Measurements from ENCODE around the gene KIF1C. TPM values are rescaled to one million over a fixed set of nuclear protein-coding genes. Genes with fewer than 3 reads are reported as not detected.

Gene KIF1C
- total RNA-seq, 1 donor from 2014 or later, result 234 TPM

GRCh38 chr17:4969047-4969550 lies 28.7 kb upstream of the KIF1C start:
- no peak for DNase-seq (ENCODE audit: low spot score)

DNA sequence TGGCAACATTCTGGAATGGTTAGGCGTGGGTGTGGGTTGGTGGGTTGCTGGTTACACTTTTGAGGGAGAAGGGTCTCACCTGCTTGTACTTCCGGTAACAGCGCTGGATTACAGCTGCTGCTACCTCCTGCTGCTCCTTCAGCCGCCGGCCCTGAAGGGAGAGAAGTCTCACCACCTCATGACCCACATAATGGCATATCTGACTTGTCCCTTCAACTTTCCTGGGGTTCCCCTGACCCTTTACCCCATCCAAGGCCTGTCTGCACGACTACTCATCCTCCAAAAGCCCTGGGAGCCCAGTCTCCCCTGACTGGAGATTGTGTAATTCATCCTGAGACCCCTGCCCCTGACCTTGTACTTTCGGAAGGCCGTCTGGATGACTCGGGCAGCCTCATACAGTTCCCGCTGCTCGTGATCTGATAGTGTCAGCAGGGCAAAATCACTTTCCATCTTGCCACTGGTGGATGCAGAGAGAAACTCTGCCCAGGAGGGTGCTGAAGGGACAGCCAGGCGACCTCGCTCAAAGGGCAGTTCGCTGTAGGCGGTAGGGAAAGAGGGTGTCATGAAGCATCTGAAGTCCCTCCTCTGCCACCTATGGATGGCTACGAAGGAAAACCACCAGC lies 28.1 kb upstream of the KIF1C start:
- DNase-seq (ENCODE audit: low spot score), result no peak

DNA sequence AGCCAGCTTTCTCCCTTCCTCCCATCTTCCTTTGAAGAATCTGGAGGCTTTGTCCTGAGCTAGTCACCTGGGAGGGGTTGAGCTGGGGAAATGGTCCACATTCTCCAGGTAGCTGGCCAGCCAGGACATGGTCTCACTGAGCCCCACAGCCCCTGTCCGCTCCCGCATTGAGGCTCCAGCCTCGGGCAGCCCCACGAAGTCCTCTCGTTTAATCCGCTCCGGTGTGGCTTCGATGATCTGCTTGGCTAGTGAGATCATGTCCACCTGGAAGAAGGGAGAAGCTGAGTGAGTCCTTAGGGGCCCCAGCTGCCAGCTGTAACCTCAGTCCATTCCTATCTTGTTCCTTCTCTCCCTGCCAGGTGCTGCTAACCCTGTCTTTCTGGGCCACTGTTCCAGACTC lies 27.5 kb upstream of the KIF1C start:
- DNase-seq (ENCODE audit: low spot score), result no peak

DNA sequence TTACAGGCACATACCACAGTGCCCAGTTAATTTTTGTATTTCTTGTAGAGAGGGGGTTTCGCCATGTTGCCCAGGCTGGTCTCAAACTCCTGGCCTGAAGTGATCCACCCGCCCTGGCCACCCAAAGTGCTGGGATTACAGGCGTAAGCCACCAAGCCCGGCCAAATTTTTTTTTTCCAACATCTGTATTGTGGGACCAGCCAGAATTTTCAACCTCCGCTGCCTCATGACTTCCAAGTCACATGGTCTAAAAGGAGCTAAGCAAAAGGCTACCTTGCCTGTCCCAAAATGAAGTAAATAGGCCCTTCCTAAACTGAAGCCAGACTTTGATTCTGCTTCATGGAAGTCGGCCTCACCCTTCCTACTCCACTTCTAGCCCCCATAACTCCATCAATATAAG lies 25.9 kb upstream of the KIF1C start:
- no peak for DNase-seq (ENCODE audit: low spot score)

GRCh38 chr17:4972322-4972721 lies 25.4 kb upstream of the KIF1C start:
- DNase-seq (ENCODE audit: low spot score), result no peak

GRCh38 chr17:4972752-4973151 lies 25.0 kb upstream of the KIF1C start:
- no peak for DNase-seq (ENCODE audit: low spot score)

DNA sequence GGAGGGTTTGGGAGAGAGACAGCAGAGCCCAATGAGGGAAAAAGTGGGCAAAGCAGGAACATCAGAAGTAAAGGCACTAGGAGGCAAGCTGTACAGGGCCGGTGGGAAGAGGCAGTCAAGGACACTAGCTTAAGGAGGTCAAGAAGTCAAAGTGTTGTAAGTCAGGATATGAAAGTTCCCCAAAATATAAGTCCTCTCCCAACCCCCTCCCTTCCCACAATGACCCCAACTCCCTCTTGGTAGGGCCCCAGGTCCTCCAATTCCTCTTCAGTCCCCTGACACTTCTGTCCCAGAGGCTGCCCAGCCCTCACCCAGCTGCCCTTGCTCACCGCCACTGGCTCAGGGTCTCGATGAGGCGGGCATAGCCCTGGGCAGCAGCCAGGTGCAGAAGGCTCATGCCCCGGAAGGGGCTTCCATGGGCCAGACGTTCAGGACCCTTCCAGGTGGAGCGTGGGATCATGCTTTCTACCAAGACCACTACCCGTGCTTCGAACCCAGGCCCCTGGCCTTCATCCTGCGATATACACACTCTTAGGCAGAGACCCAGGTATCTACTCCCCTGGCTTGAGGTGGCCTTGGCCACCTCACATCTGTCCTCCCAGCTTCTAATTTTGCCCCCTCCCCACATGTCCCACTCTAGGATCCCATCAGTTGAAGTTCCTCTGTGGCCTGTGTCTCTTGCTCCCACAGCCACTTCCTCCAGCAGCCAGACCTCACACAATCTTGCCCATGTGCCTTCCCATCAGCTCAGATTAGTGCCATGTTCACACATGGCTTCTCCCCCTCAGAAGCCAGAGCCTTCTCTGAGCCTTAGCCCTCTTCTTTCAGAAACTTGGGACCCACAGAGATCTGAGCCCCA lies 24.3 kb upstream of the KIF1C start:
- no peak for DNase-seq (ENCODE audit: low spot score)

GRCh38 chr17:4974115-4974670 lies 23.6 kb upstream of the KIF1C start:
- no peak for DNase-seq (ENCODE audit: low spot score)

DNA sequence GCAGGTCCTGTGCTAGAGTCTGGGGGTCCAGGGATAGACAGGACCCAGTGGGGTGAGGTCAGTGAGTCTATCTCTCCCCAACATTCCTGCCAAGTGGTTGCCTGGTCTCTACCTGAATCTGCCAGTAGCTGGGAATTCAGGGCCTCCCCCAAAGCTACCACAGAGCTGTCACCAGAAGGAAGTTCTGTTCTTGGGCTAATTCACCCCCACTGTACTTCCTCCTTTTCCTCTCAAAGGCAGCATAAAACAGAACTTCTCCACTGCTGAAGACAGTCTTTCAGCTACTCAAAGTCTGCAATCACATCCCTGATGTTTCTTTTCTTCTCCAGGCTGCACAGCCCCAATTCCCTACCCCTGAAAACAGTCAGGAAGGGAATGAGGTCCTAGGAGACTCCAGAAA lies 19.0 kb upstream of the KIF1C start:
- DNase-seq (ENCODE audit: low spot score), result no peak

GRCh38 chr17:4980644-4981216 lies 17.0 kb upstream of the KIF1C start:
- no peak for DNase-seq (ENCODE audit: low spot score)

GRCh38 chr17:4982305-4982704 lies 15.4 kb upstream of the KIF1C start:
- DNase-seq (ENCODE audit: low spot score), result no peak

DNA sequence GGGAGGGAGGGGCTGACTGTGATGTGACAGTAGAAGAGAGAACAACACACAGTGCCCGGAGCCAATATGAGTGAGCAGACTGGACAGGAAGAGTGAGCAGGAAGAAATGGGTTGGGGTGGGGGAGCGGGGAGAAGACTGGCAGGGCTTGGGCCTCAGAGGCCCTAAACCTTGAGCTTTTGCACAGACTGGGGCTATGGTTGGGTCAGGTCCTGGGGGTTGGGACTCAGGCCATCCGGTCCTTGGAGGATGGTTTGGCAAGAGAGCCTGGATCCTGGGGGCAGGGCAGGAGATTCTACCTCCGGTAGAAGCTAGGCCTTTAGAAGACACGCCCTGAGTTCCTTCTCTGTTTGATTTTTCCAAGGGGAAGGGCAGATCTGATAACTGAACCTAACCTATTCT lies 11.3 kb upstream of the KIF1C start:
- no peak for DNase-seq (ENCODE audit: low spot score)

GRCh38 chr17:4986951-4987766 lies 10.6 kb upstream of the KIF1C start, which contains the start of gene CAMTA2:
CAMTA2 (minus strand) TSS chr17:4987675; CDS start chr17:4986222, 1,453 bp downstream.
- peak; percentile 81 for DNase-seq (ENCODE audit: low spot score)

- DNase-seq (ENCODE audit: low spot score), result no peak
Observed at GRCh38 chr17:4987767-4988567, 9.8 kb upstream of the KIF1C start.

DNA sequence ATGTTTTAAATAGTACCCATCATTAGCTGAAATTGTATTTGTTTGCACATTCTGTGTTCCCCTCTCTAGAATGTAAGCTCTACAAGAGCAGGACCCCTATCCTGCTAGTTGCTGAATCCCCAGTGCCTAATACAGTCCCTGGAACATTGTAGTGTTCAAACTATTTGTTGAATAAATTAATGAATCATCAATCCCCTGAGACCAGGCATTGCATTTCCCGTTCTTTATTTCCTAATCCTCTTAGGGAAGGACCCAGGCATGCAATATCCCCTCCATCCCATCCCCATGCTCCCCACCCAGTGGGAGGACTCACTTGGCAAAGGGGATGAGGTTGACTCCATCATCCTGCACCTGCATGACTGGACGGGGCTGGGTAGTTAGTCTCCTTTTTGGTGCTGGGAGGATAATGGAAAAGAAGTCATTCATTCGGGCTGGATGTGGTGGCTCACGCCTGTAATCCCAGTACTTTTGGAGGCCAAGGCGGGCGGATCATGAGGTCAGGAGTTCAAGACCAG lies 3.6 kb upstream of the KIF1C start:
- DNase-seq (ENCODE audit: low spot score), result no peak

DNA sequence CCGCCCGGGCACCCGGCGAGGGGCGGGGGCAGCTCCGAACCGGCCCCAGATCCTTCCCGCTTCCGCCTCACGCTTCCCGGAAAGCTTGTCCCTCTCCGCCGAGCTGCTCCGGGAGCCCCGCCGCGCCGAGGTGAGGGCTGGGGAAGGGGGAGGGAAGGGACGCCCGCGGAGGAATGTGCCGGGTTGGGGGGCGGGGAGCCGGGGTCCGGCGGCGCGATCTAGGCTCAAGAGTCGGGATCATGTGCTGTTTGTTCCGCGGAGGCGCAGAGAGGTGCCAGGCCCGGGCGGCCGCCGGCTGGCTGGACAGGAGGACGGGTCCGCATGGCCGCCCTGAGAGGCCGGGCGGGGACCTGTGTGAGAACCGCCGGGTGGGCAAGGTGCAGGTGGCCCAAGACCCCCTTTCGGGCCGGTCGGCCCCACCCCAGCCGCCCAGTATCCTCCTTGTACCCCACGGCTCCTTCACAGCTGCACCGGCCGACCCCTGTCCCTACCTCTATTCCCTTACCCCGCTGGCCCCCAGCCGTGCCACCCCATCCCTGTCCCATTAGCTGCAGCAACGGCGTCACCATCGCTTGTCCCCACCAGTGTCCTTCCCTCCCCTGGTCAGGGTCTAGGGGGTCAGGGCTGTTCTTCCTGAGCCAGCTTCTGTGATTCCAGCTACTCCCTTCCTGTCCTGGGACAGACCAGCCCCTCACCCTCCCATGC lies 429 bp downstream of the KIF1C start:
- peak; percentile 33 for DNase-seq (ENCODE audit: low spot score)

GRCh38 chr17:4998732-4999429 lies 1.1 kb downstream of the KIF1C start:
- DNase-seq (ENCODE audit: low spot score), result peak; percentile 44

- no peak for DNase-seq (ENCODE audit: low spot score)
Observed at GRCh38 chr17:4999430-5000093, 1.8 kb downstream of the KIF1C start.

- no peak for DNase-seq (ENCODE audit: low spot score)
Observed at GRCh38 chr17:5000237-5000639, 2.5 kb downstream of the KIF1C start.
